GM12878 (cell line): ENCODE data around the gene PDE11A. TPM values are rescaled to one million over a fixed set of nuclear protein-coding genes. Genes with fewer than 3 reads are reported as not detected.

Source experiments
- ATAC-seq: fragments of 200-7000 bp; cut with Tn5 transposase; 3 replicates; pipeline ENCODE4 v1.9.1; 2020; ENCODE audit warnings: mild to moderate bottlenecking, moderate library complexity
- BruUV-seq: library from RNA; stranded (reverse); fragments of 400-500 nt; replicated peaks from 2 replicates; lab custom pipeline; 2021; lab: Mats Ljungman, UMichigan
- CTCF ChIA-PET: fragments of 300-600 bp; sonication (Branson Sonifier 250); formaldehyde crosslinking; extraction: SDS; loops from one replicate; lab custom pipeline; 2021; ENCODE audit warnings: inconsistent platforms; lab: Yijun Ruan, JAX
- POLR2A ChIA-PET: fragments of 350-600 bp; formaldehyde crosslinking; extraction: SDS; loops from one replicate; lab custom pipeline; 2021; ENCODE audit warnings: inconsistent platforms; lab: Charles Lee
- RAD21 ChIA-PET: fragments of 300-600 bp; sonication (Branson Sonifier 250); formaldehyde crosslinking; loops from one replicate; lab custom pipeline; 2023; ENCODE audit warnings: antibody characterized with exemption; ENCODE audit not compliant: unreplicated experiment; lab: Charles Lee
- SMC1A ChIA-PET: fragments of 300-600 bp; sonication (Branson Sonifier 250); formaldehyde crosslinking; loops from one replicate; lab custom pipeline; 2023; ENCODE audit not compliant: unreplicated experiment, uncharacterized antibody; lab: Charles Lee
- DNase-seq: peaks from one replicate; pipeline ENCODE4 v3.0.0-alpha.2; 2011; ENCODE audit warnings: low read depth, low spot score
- FAIRE-seq: peaks from 3 replicates; lab custom pipeline; 2011; peaks lifted over from hg19 to GRCh38; lab: Jason Lieb, UNC
- H2AFZ ChIP-seq: 2 replicates; pipeline ENCODE4 v1.6.0; 2011; ENCODE audit warnings: low read depth, low read length, control low read depth; ENCODE audit not compliant: control insufficient read depth
- H3K27ac ChIP-seq: 2 replicates; pipeline ENCODE4 v1.5.1; 2011; ENCODE audit warnings: control low read depth; ENCODE audit not compliant: control insufficient read depth, insufficient read depth
- H3K27me3 ChIP-seq, 2 experiments: replicated peaks in 1 of 2; 2 replicates each; pipeline versions ENCODE4 v1.6.0 to v1.6.1; 2011; ENCODE audit warnings: low read length in 1 of 2; ENCODE audit not compliant: control insufficient read depth in 2 of 2, insufficient read depth in 2 of 2
- H3K36me3 ChIP-seq, 2 experiments: 2 replicates each; pipeline ENCODE4 v1.5.1; 2011; ENCODE audit warnings: low read length in 1 of 2; ENCODE audit not compliant: control insufficient read depth in 2 of 2, insufficient read depth in 2 of 2
- H3K4me1 ChIP-seq: 2 replicates; pipeline ENCODE4 v1.6.1; 2011; ENCODE audit warnings: mild to moderate bottlenecking, low read length, moderate library complexity, mixed read lengths; ENCODE audit not compliant: control insufficient read depth, insufficient read depth
- H3K4me2 ChIP-seq: 2 replicates; pipeline ENCODE4 v1.6.0; 2011; ENCODE audit warnings: control low read depth; ENCODE audit not compliant: control insufficient read depth, insufficient read depth
- H3K4me3 ChIP-seq: fragments of 200-600 bp; sonication (generic); 2 replicates; pipeline ENCODE4 v1.5.1; 2016
- H3K79me2 ChIP-seq: 2 replicates; pipeline ENCODE4 v1.6.0; 2011; ENCODE audit warnings: low read length; ENCODE audit not compliant: control insufficient read depth, insufficient read depth
- H3K9ac ChIP-seq: 2 replicates; pipeline ENCODE4 v1.8.0; 2011; ENCODE audit warnings: low read length, control low read depth, mixed read lengths; ENCODE audit not compliant: control insufficient read depth, insufficient read depth
- H3K9me3 ChIP-seq: replicated peaks from 3 replicates; pipeline ENCODE4 v1.5.1; 2011; ENCODE audit warnings: mild to moderate bottlenecking, low read length; ENCODE audit not compliant: control insufficient read depth, insufficient read depth
- H4K20me1 ChIP-seq: 2 replicates; pipeline ENCODE4 v1.6.0; 2011; ENCODE audit not compliant: control insufficient read depth, insufficient read depth
- BACH1 ChIP-seq: fragments of 450-650 bp; IDR thresholded peaks from 2 replicates; pipeline ENCODE4 v1.6.1; 2017; ENCODE audit warnings: mild to moderate bottlenecking, borderline replicate concordance
- ESRRA ChIP-seq: IDR thresholded peaks from 2 replicates; pipeline ENCODE4 v1.6.1; 2012; ENCODE audit warnings: mild to moderate bottlenecking, low read length, improper control_type of control experiment
- HCFC1 ChIP-seq: fragments of 150-350 bp; IDR thresholded peaks from 2 replicates; pipeline ENCODE4 v1.6.1; 2014; ENCODE audit warnings: low read length
- KAT2A ChIP-seq: conservative IDR thresholded peaks from 2 replicates; pipeline ENCODE4 v1.6.1; 2011; ENCODE audit warnings: low read depth, low read length; ENCODE audit not compliant: control insufficient read depth
- NBN ChIP-seq: fragments of 450-650 bp; IDR thresholded peaks from 2 replicates; pipeline ENCODE4 v1.6.1; 2016
- NFYA ChIP-seq: IDR thresholded peaks from 2 replicates; pipeline ENCODE4 v1.6.1; 2011; ENCODE audit warnings: low read depth, mild to moderate bottlenecking, low read length, improper control_type of control experiment, borderline replicate concordance
- PBX3 ChIP-seq: IDR thresholded peaks from 2 replicates; pipeline ENCODE4 v1.6.1; 2011; ENCODE audit warnings: mild to moderate bottlenecking, low read depth, low read length, moderate library complexity; ENCODE audit not compliant: insufficient replicate concordance
- RBBP5 ChIP-seq: fragments of 200-600 bp; sonication (generic); conservative IDR thresholded peaks from 2 replicates; pipeline ENCODE4 v1.6.1; 2016
- SMARCA5 ChIP-seq: fragments of 450-650 bp; IDR thresholded peaks from 2 replicates; pipeline ENCODE4 v1.6.1; 2017; ENCODE audit warnings: mild to moderate bottlenecking
- STAT3 ChIP-seq: IDR thresholded peaks from 2 replicates; pipeline ENCODE4 v1.6.1; 2011; ENCODE audit warnings: low read depth, low read length, improper control_type of control experiment
- TAF1 ChIP-seq: IDR thresholded peaks from 2 replicates; pipeline ENCODE4 v1.6.1; 2011; ENCODE audit warnings: mild to moderate bottlenecking, low read depth, low read length, borderline replicate concordance
- TCF12 ChIP-seq: IDR thresholded peaks from 2 replicates; pipeline ENCODE4 v1.6.1; 2011; ENCODE audit warnings: low read depth, mild to moderate bottlenecking, low read length
- ZBTB11 ChIP-seq: fragments of 450-650 bp; formaldehyde crosslinking; IDR thresholded peaks from 2 replicates; pipeline ENCODE4 v1.5.0; 2022; ENCODE audit warnings: mild to moderate bottlenecking, missing genetic modification characterization
- ZNF274 ChIP-seq: IDR thresholded peaks from one replicate; pipeline ENCODE4 v1.8.0; 2011; ENCODE audit not compliant: insufficient read length, insufficient read depth
- ZNF622 ChIP-seq: fragments of 450-650 bp; IDR thresholded peaks from 2 replicates; pipeline ENCODE4 v1.6.1; 2017; ENCODE audit warnings: mild to moderate bottlenecking, inconsistent platforms
- WGBS: methylation state at CpG from one replicate; pipeline ENCODE4 v1.1.6; 2016; ENCODE audit warnings: low lambda C conversion rate; ENCODE audit not compliant: insufficient replicate concordance, insufficient coverage; ENCODE audit errors: missing lambda C conversion rate; 5-methylcytosine and 5-hydroxymethylcytosine counted together
- in situ Hi-C: fragments of 300-500 bp; cut with MboI; formaldehyde crosslinking; loops from 9 replicates; pipeline ENCODE4 v1.14.3; 2018; ENCODE audit warnings: mixed read lengths
- intact Hi-C: fragments of 100-400 bp; cut with micrococcal nuclease; formaldehyde crosslinking; loops from one replicate; pipeline ENCODE4 v1.14.2; 2022; ENCODE audit not compliant: unreplicated experiment
- polyA plus RNA-seq, 11 experiments: library from polyadenylated mRNA; depleted of rRNA in 4 of 11; unstranded in 6 of 11; stranded (reverse) in 5 of 11; fragments of >200 nt; fragmentation: Nextera tagmentation in 4 of 11; fragmentation: Illumina TruSeq in 1 of 11; extraction: Ambion mirVana in 4 of 11; extraction: Trizol in 1 of 11; gene quantifications; 1 replicate in 1 of 11; 2 replicates in 10 of 11; pipeline versions ENCODE4 v1.2.1 to v1.2.3, GENCODE V29; 2011 to 2016; ENCODE audit warnings: inconsistent platforms in 2 of 11, missing spikeins in 2 of 11, low read depth in 1 of 11
- total RNA-seq, 4 experiments: library from RNA; depleted of rRNA in 3 of 4; stranded (reverse); fragments of >200 nt in 3 of 4; fragmentation: Illumina TruSeq in 1 of 4; extraction: Trizol in 1 of 4; gene quantifications; 2 replicates each; pipeline versions ENCODE4 v1.2.1 to v1.2.3, GENCODE V29; 2013 to 2021

The PDE11A gene
- total and polyA plus RNA-seq, 10 of the 15 experiments (the other 5 are each of a cell fraction or from before 2014, with no cell fraction given) = 0.01 to 0.17 (median 0.06) TPM; not detected in 5

- CTCF ChIA-PET = interaction anchor here (0.6 to 2.7 kb wide), 3 partner anchors 114 to 275 kb away, joined by 3 to 7 read pairs (median 4); no protein-coding TSS in a partner anchor
- Histone ChIP-seq H3K36me3 (no peaks in the 10 kb centered on the region), H3K9ac (no peak overlapping the region), H2AFZ (no peak overlapping the region), H4K20me1 (no peaks in the 10 kb centered on the region), H3K9me3 (no peaks in the 10 kb centered on the region; the same call in 1 of the 3 replicates), H3K4me2 (no peak overlapping the region), H3K4me1 (no peaks in the 10 kb centered on the region), H3K4me3 (no peak overlapping the region), H3K27ac (no peak overlapping the region), H3K27me3 (no peaks in the 10 kb centered on the region), H3K79me2 (no peaks in the 10 kb centered on the region)
- BruUV-seq = no TSS peak
- POLR2A ChIA-PET = no interaction called here
- SMC1A ChIA-PET = interaction anchor here (0.7 to 1.3 kb wide), 2 partner anchors 17 to 37 kb away, joined by 4 read pairs; no protein-coding TSS in a partner anchor
- RAD21 ChIA-PET = no interaction called here
- in situ Hi-C loops = no loop called here
- WGBS = 63% methylated on average over 1 of the region's 1 CpG
- no peak for TF ChIP-seq STAT3
- TF ChIP-seq SMARCA5 = no peak
- intact Hi-C loops = no loop called here
- ATAC-seq (no peak), DNase-seq (no peak), FAIRE-seq (no peak)
Measured at GRCh38 chr2:177610813-177611212, 461.8 kb downstream of the PDE11A start.

- ATAC-seq (no peak), DNase-seq (no peak), FAIRE-seq (peak; percentile 31)
- H3K27me3 ChIP-seq = no peaks in the 10 kb centered on the region
- no peaks in the 10 kb centered on the region for H3K79me2 ChIP-seq
- intact Hi-C loops (no loop called here), in situ Hi-C loops (no loop called here)
- whole genome bisulfite sequencing = 35% methylated on average over 7 of the region's 7 CpGs
- no peaks in the 10 kb centered on the region for H3K4me1 ChIP-seq
- POLR2A ChIA-PET = no interaction called here
- H3K4me2 ChIP-seq = 0 out of 2 replicates have a peak overlapping the region, but pooled peaks have one; percentile 12
- RAD21 ChIA-PET = no interaction called here
- H2AFZ ChIP-seq = peak overlapping the region; percentile 0
- H3K4me3 ChIP-seq = no peak overlapping the region
- no peak overlapping the region for H3K9ac ChIP-seq
- H3K9me3 ChIP-seq = no peaks in the 10 kb centered on the region; the same call in 1 of the 3 replicates
- no peaks in the 10 kb centered on the region for H4K20me1 ChIP-seq
- H3K27ac ChIP-seq = no peak overlapping the region
- SMC1A ChIA-PET = interaction anchor here (1.7 kb wide), 1 partner anchor 271 kb away, joined by 4 read pairs; no protein-coding TSS in a partner anchor
- BruUV-seq = no TSS peak
- CTCF ChIA-PET = interaction anchor here (1.2 to 2.1 kb wide), 5 partner anchors 9 to 271 kb away, joined by 3 to 5 read pairs (median 4); no protein-coding TSS in a partner anchor
- no peaks in the 10 kb centered on the region for H3K36me3 ChIP-seq
- no peak for TF ChIP-seq ZNF274
- TF ChIP-seq PBX3 = no peak
- no peak for TF ChIP-seq TAF1
- TF ChIP-seq ESRRA = no peak
- no peak for TF ChIP-seq BACH1
- TF ChIP-seq RBBP5 = no peak
- no peak for TF ChIP-seq NFYA
- TF ChIP-seq ZBTB11 (CRISPR knock-in tag) = no peak
- TF ChIP-seq NBN = no peak
- no peak for TF ChIP-seq HCFC1
- TF ChIP-seq KAT2A = no peak
- no peak for TF ChIP-seq ZNF622
- no peak for TF ChIP-seq TCF12
Measured at GRCh38 chr2:177606636-177607035, 465.9 kb downstream of the PDE11A start.
